Neural progenitor cell (in vitro differentiated cells): ENCODE results near the gene PCGF1.

Experiments used
- CTCF ChIP-seq: fragments of 200-600 bp; sonication (generic); IDR thresholded peaks from 2 replicates; pipeline ENCODE4 v1.5.1; 2017; ENCODE audit warnings: antibody characterized with exemption, mild to moderate bottlenecking
- EZH2 ChIP-seq: fragments of 200-600 bp; sonication (generic); IDR thresholded peaks from 2 replicates; pipeline ENCODE4 v1.6.1; 2017; ENCODE audit warnings: antibody characterized with exemption, mild to moderate bottlenecking, moderate library complexity

DNA sequence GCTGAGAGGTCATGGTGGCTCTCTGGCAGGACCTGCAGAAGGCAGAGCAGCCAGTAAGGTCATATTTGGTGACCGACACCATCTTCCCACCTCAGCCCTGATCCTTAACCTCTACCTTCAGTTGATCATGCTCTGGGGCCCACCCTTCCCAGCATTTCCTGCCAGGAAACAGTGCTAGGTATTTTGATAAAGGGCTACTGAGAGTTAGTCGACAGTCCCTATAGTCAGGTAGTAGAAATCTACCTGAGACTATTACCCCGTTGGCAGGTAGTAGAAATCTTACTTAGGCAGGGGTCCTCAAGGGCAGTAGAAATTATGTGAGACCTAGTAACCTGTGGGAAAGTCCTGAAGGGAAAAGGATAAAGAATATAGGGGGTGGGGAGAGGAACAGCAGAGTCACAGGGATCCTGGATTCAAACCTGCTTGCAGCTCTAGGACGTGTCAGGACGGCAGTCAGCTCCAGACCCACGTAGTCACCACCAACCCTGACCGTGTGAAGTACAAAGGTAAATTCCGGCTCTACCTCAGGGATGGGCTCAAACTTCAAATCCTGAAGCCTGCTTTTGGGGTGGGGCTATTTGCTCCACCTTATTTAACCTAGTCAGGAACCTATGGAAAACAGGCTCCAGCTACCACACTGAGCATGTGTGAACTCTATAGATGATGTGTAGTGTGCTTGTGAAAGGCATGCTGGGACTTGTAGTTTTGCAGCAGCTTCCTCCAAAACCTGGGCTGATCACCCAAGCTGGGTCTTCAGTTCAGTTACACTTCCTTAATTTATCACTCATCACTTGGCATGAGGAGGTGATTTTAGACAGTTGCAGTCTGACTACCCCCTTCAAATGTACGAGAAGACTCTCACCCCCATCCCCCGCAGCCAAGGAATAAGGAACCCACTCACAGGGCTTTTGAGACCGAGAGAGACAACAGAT, 18.5 kb upstream of the PCGF1 start, which contains the start of gene DQX1:
- TF ChIP-seq CTCF (no peak), EZH2 (no peak)
